Eye (tissue), 1 donor: ENCODE results near the gene LRP2BP.
A peak's percentile ranks its signal among the peaks of the same experiment; 100 is the strongest.
"Not testable (repeated sequence)": the region's sequence is repeated elsewhere in the genome, so short reads cannot be mapped to it uniquely, and the experiment has no call there.

Source experiments
- DNase-seq: peaks from one replicate; pipeline ENCODE4 v3.0.0-alpha.2; 2015

Gene LRP2BP

DNA sequence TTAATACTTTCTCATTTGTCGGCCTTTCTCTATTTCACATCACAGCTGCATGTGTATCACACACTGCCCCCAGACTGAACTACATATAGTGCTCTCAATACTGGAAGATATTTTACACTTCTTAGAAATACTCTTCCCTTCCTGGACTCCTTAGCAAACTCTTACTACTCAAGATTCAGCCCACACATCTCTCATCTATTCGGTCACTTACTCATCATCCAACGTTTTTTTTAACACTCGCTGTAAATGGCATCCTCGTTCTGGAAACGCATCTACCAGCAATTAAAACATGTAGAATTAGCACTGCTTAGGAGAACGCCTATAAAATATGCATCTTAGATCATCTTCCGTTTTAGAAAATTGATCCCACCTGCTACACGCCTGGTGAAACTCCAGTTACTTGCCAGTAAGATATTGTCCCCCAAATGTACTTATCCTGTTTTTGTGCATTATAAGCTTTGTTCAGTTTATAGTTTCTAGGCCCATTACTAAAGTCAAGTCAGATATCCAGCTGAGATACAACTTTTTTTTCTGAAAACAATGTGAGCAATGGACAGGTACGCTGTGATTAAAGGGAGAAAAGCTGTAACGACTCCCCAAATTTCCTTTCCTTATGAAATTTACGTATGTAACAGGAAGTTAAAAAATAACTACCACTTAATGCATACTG, 1.0 kb downstream of the LRP2BP start:
- DNase-seq = peak; percentile 25

DNA sequence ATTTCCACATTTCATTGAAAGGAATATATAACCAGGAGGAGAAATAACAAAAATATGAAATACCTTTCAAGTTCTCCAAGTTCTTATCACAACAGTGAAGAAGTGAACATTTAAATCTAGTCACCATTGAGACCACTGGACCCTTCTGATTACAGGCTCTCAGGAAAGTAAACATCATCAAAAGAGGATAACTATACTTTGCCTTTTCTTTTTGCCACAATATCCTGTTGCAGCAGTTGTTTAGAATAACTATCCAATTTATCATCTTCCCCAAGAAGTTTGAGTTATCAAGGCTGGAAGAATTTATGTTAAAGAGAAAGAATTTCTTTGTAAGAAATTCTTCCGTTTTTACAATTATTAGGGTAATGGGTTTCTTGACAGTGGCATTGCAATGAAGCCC, 3.6 kb downstream of the LRP2BP start:
- no peak for DNase-seq

DNA sequence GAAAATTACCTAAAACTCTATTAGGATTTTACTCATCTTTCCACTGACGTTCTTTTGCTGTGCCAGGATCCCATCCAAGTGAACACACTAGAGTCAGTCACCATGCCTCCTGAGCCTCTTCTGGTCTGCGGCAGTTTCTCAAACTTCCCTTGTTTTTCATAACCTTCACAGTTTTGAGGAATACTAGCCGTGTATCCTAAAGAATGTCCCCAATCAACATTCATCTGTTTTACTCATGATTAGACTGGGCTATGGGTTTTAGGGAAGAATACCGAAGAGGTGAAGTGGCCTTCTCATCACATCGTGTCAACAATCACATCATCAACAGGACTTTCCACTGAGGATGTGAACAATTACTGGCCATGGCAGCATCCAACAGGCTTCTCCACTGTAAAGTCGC, 4.8 kb downstream of the LRP2BP start:
- no peak for DNase-seq

DNA sequence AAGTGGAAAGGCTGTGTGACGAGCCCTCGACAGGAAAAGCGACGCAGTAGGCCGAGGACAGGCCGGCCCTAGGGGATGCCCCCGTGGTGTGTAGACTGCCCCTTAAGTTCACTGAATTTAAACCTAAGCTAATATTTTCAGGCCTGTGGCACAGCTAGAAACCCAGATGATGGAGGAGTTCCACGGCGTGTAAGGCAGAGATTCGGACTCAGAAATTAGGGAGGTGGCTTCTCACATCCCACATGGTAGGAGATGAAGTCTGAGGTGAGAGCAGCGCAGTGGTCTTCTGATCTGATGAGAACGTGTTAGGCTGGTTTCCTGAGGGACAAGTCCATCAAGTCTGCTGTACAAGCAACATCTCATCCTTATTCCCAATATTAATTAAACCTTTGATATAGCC, 7.8 kb downstream of the LRP2BP start:
- DNase-seq = no peak

GRCh38 chr4:185384930-185385331, 10.8 kb downstream of the LRP2BP start:
- DNase-seq = no peak

- no peak for DNase-seq
Observed at GRCh38 chr4:185384061-185384460, 11.7 kb downstream of the LRP2BP start.

- no peak for DNase-seq
Observed at GRCh38 chr4:185383451-185383850, 12.3 kb downstream of the LRP2BP start.

DNA sequence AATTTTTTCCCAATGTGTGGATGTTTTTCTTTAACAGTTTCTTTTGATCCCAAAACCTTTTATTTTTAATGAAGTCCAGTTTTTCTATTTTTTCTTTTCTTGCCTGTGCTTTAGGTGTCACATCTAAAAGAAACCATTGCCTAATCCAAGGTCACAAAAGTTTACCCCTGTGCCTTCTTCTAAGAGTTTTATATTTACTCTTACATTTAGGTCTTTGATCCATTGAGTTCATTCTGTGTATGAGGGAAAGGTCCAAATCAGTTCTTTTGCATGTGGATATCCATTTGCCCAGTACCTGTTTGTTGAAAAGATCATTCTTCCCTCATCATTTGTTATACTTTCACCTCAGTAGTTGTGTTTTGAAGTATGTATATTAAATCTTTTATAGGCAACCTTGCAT, 13.0 kb downstream of the LRP2BP start:
- no peak for DNase-seq

- DNase-seq = no peak
Observed at GRCh38 chr4:185381288-185382196, 14.2 kb downstream of the LRP2BP start.

- DNase-seq = no peak
Observed at GRCh38 chr4:185380320-185380719, 15.4 kb downstream of the LRP2BP start.

DNA sequence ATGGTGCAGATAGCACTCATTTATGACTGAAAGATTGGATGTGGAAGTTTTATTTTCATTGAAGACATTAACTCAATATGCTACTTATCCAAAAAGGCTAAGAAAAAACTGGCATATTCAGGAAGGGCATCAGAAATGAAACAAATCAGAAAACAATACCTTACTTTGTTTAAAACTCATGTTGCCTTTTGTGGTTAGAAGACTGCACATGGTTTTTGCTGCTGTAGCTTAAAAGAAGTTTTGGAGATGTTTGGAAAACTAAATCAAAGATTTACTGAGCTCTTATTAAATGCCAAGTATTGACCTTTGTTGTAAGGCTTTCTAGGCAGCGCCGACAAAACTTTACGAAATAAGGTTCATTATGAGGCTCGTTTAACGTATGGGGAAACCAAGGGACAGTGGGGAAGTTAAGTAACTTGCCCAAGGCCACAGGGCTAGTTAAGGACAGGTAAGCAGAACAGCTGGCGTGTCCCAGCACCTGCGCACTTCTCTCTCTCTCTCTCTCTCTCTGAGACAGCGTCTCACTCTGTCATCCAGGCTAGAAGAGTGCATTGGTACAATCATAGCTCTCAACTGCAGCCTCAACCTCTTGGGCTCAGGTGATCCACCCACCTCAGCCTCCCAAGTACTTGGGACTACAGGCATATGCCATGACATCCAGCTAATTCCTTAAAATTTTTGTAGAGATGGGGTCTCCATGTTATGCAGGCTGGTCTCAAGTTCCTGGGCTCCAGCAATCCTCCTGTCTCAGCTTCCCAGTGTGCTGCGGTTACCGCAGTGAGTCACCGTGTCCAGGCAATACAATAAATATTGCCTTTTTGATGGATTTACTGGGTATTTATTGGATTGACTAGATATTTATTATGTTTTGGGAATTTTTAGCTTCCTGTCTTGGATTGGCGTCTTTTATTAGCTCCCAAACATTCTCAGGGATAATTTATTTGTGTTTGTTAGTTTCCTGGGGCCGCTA, 16.1 kb downstream of the LRP2BP start:
- DNase-seq = no peak

GRCh38 chr4:185378264-185378663, 17.5 kb downstream of the LRP2BP start:
- DNase-seq = no peak

DNA sequence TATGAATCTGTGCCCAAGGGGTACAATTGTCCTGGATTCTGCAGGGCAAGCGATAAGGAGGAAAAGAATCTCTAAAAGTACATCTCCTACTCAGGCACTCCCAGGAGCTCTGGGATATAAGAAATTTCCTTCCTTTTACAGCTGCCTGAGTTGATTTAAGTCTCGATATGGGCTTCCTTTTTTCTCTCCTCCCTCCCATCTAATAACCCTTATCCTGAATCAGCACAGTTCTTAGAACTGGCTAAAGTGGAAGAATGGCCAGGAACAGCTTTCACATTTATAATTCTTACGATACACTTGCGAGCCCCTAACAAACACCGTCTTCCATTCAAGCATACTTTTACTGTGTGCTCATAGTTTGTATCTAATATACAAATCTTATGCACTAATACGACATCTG, 21.2 kb downstream of the LRP2BP start:
- no peak for DNase-seq

GRCh38 chr4:185374027-185374426, 21.7 kb downstream of the LRP2BP start:
- no peak for DNase-seq

- DNase-seq = no peak
Observed at GRCh38 chr4:185371702-185372101, 24.0 kb downstream of the LRP2BP start.

GRCh38 chr4:185370268-185370949, 25.3 kb downstream of the LRP2BP start:
- DNase-seq = no peak

- no peak for DNase-seq
Observed at GRCh38 chr4:185369731-185370130, 26.0 kb downstream of the LRP2BP start.

DNA sequence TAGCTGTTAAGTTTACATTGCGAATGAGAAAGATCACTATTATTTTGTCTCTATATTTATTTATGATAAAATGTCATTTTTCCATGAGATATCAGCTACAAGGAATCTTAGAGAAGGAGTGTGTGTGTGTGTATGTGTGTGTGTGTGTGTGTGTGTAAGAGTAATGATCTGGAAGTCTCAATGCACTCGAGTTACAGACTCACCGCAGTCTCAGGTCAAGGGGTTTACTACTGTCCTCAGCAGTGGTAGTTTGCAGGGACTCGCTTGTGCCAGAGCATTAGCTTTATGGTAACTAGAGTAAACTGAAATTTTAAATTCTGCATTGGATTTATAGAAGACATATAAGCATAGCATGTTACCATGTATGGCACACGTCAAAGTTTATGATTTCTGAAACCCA, 30.8 kb downstream of the LRP2BP start:
- no peak for DNase-seq

DNA sequence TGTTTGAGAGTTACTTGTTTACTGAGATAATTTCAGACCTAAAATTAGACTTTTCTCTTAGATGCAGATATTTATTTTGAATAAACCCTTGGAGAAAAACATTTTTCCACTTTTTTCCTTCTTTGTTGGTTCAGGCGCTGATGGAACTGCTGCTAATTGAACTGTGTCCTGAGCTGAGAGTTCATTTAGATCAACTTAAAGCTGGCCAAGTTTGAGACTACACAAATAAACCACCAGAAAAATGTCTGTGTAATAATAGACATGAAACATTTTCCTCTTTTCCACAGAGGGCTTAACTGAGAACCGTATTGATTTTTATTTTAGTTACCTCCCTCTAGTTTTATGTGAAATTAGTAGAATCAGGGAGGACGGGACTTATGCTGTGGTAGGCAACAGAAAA, 32.5 kb downstream of the LRP2BP start:
- DNase-seq = no peak

- not testable (repeated sequence) for DNase-seq
Observed at GRCh38 chr4:185362570-185362969, 33.2 kb downstream of the LRP2BP start.

DNA sequence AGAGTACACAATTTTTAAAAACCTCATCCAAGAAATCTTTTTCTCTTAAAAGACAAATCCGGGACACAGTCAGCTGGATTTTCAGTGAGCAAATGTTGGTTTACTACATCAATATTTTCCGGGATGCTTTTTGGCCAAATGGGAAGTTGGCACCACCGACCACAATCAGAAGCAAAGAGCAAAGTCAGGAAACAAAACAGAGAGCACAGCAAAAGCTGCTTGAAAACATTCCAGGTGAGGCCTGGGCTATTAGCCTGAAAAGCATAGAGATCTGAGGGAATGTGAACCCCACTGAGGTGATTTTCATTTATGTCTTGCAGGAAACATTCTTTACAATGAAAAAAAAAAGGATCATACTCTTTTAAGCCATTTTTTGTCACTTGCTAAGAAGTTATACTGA, 33.9 kb downstream of the LRP2BP start:
- no peak for DNase-seq

DNA sequence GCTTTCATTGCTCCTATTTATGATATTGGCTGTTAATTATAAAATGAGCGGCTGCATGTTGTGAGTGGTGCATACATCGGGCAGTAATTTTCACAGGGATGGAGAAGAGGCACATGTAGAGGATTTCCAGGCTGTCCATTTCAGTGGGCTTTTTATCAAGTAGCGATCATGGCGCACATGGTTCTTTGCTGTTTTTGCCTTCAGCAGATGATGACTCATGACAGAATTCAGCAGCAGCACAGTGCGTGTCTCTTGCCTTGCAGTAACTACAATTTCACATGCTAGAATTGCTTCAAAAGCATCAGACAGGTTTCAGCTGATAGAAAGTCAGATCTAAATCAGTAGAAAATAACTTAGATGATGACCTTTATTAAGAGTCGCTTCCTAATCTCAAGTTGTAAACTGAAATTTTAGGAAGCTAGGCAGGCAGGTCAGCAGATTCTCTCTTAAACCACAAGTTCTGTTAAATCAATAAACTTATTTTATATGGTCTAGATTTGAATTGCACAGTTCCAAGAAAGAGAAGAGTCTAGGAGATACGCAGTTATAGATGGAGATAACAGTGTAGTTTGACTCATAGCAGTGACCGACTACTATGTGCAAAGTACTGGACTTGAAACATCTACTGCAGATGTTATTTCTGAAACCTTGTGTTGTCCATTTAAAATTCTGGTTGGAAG, 35.8 kb downstream of the LRP2BP start:
- no peak for DNase-seq
